Cardiac septum (tissue), 1 donor: ENCODE measurements around the gene LAMC3. TPM values are rescaled to one million over a fixed set of nuclear protein-coding genes. Genes with fewer than 3 reads are reported as not detected.
"Not testable (repeated sequence)": the region's sequence is repeated elsewhere in the genome, so short reads cannot be mapped to it uniquely, and the experiment has no call there.

Source experiments
- DNase-seq: peaks from one replicate; pipeline ENCODE4 v3.0.0-alpha.2; 2020; ENCODE audit warnings: low spot score
- intact Hi-C: fragments of 100-400 bp; cut with DNase I; formaldehyde crosslinking; loops from one replicate; pipeline ENCODE4 v1.14.0; 2022
- total RNA-seq: library from RNA; stranded (reverse); fragmentation: NEBNext Ultra II Directional; extraction: Animal tissue kit (Norgen Biotek cat#: 25700); gene quantifications from one replicate; pipeline ENCODE4 v1.2.1, GENCODE V29; 2021
- donor health status: DM: no; HTN: no; CAD: no.

Gene LAMC3
- total RNA-seq, 1 donor from 2014 or later = 0.89 TPM

GRCh38 chr9:131085370-131086122 lies 76.6 kb downstream of the LAMC3 start:
- intact Hi-C loops = no loop called here

DNA sequence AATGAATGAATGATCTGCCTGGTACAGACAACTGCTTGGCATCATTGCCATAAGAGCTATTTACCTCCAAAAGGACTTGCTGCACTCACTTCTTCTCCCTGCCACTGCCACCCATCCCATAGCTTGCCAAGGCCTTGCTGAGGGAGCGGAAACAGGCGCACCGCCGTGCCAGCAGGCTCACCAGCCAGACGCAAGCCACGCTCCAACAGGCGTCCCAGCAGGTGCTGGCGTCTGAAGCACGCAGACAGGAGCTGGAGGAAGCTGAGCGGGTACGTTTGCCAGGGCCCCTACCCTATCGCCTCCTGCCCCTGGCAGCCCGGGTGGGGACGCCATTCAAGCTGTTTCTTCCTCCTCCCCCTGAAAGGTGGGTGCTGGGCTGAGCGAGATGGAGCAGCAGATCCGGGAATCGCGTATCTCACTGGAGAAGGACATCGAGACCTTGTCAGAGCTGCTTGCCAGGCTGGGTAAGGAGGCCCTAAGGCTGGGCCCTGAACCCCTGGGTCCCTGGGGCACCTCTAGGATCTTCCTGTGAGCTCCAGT lies 78.5 kb downstream of the LAMC3 start:
- intact Hi-C loops = no loop called here

More at GRCh38 chr9:131085370-131086122, 76.6 kb downstream of the LAMC3 start:
- DNase-seq = no peak

GRCh38 chr9:131090025-131090787 lies 81.2 kb downstream of the LAMC3 start:
- intact Hi-C loops = no loop called here
- DNase-seq = no peak

More for the DNA sequence above, 78.5 kb downstream of the LAMC3 start:
- no peak for DNase-seq

DNA sequence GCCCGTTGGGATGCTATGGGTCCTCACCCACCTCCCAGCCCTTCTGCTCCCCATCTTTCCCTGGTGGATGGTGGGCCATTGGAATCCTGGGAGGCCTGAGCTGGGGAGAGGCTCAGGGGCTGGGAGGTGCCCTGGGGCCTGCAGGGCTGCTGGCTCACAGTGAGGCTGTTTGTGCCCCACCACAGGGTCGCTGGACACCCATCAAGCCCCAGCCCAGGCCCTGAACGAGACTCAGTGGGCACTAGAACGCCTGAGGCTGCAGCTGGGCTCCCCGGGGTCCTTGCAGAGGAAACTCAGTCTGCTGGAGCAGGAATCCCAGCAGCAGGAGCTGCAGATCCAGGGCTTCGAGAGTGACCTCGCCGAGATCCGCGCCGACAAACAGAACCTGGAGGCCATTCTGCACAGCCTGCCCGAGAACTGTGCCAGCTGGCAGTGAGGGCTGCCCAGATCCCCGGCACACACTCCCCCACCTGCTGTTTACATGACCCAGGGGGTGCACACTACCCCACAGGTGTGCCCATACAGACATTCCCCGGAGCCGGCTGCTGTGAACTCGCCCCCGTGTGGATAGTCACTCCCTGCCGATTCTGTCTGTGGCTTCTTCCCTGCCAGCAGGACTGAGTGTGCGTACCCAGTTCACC lies 82.5 kb downstream of the LAMC3 start:
- DNase-seq = no peak
- intact Hi-C loops = no loop called here

- intact Hi-C loops = no loop called here
- no peak for DNase-seq
These were observed 83.1 kb downstream of the LAMC3 start for GRCh38 chr9:131092030-131092429.

DNA sequence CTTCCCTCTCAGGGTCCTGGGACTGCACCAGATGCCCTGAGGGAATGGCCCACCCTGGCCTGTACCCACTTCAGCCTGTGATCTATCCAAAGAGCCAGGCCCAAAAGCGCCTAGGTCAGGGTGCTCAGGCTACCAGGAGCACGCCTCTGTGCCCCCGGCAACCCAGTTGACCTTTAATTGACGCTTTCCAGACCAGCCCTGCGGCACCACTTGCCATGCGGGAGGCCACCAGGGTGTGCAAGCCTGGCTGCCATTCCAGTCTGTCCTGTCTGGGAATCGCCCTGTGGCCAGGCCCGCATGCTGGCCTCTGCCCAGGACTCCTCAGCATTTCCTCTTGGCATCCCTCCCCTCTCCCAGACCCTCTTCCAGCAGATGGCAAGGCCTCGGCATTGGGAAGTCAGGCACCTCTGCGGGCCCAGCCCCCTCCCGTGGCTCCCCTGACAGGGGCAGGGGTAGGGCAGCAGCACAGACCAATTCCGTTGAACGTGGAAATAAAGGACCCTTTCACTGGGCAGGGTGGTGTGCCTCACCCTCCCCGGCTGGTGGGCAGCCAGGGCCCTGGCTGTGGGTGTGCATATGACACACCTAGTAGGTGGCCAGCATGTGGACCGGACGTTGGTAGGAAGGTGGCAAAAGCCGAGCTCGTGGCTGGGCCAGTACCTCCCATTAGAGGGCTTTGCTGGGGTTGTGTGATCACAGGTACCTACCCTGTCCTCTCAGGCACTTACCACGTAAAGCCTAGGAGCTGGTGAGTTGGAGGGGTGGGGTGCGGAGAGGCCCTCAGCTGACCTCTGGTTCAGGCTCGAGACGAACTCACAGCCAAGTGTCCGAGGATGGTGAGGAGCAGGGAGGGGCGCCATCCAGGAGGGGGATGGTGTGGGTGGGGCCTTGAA lies 83.8 kb downstream of the LAMC3 start:
- DNase-seq = no peak
- intact Hi-C loops = no loop called here

- DNase-seq = no peak
- intact Hi-C loops = no loop called here
These were observed 85.0 kb downstream of the LAMC3 start for GRCh38 chr9:131094015-131094414.

- no peak for DNase-seq
- intact Hi-C loops = no loop called here
These were observed 85.6 kb downstream of the LAMC3 start for GRCh38 chr9:131094622-131095021.

- intact Hi-C loops = no loop called here
These were observed 86.8 kb downstream of the LAMC3 start for GRCh38 chr9:131095666-131096268.

DNA sequence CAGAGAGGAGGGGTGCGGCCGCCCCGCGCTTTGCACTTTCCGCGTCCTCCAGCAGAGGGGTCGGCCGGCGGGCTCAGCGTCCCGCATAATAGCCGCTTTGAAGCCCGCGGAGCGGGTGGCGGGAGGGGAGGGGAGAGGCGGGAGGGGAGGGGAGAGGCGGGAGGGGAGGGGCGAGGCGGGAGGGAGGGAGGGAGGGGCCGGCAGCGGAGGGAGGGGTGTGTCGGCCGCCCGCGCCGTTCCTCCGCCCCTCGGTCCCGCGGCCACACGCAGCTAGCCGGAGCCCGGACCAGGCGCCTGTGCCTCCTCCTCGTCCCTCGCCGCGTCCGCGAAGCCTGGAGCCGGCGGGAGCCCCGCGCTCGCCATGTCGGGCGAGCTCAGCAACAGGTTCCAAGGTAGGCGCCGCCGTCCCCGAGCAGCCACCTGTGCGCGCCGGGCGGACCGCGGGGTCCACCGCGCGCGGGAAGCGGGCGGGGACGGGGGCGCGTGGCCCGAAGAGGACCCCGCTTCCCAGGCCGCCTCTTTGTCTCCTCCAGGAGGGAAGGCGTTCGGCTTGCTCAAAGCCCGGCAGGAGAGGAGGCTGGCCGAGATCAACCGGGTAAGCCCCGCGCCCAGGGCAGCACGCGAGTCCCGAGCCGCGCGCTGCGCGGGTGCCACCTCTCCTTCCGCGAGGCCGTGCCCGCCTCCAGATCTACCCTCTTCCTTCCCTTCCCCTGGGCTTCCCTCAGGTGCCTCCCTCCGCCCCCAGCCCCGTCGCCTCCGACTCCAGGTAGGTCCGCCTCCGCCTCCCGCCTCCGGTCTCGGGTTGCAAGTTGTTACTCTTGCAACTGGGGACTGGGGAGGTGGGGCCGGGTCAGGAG lies 87.5 kb downstream of the LAMC3 start, which contains the start of gene AIF1L:
AIF1L (plus strand) TSS at position 263 of the 857 bp plus-strand sequence; CDS start at position 362, 99 bp downstream.
- no peak for DNase-seq
- intact Hi-C loops = no loop called here

More at GRCh38 chr9:131095666-131096268, 86.8 kb downstream of the LAMC3 start:
- no peak for DNase-seq

DNA sequence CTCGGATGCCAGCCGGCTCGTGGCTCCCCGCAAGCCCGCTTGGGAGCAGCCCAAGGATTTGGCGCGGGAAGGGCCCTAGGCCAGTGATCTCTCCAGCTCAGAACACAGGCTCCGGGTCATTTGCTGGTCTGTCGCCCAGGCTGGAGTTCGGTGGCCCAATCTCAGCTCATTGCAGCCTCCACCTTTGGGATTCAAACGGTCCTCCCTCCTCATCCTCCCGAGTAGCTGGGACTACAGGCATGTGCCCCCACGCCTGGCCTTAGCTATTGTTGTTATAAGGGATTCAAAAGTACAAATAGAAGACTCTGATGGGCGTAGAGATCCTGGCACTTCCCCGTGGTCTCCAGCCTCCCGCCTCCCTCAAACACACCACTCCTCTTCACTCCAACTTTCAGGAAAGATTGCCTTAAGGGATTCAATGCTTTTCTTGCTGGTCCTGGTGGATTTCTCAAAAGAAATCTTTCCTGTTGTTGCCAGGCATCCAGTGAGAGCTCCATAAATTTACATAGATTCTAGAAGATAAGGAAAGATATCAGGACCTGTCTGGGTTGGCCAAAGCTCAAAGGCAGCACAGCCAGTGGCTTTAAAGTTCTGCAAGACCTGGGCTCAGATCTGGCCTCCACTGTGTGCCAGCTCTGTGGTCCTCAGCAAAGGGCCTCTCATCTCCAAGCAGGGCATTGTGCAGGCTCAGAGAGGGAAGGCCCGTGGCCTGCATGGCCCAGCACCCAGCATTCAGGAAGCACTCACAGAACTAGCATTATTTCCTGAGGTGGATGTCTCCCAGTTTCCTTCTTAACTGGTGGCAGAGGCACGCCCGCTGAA lies 88.4 kb downstream of the LAMC3 start:
- no peak for DNase-seq

DNA sequence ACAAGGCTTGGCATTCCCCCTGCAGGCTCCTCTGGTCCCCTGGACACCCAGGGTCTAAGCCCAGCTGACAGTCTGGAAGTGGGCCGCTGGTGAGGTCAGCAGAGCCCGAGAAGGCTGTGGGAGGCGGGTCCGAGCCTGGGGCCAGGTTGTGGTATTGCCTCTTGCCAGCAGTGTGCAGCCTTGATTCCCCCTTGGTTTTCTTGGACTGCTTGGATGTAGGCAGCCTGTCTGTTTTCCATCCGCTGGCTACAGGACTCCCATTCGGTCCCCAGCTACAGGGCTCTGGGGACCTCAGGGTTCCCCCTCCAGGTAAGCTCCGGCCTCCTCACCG lies 88.9 kb downstream of the LAMC3 start:
- no peak for DNase-seq
- intact Hi-C loops = no loop called here

More for the DNA sequence above, 88.4 kb downstream of the LAMC3 start:
- intact Hi-C loops = no loop called here

DNA sequence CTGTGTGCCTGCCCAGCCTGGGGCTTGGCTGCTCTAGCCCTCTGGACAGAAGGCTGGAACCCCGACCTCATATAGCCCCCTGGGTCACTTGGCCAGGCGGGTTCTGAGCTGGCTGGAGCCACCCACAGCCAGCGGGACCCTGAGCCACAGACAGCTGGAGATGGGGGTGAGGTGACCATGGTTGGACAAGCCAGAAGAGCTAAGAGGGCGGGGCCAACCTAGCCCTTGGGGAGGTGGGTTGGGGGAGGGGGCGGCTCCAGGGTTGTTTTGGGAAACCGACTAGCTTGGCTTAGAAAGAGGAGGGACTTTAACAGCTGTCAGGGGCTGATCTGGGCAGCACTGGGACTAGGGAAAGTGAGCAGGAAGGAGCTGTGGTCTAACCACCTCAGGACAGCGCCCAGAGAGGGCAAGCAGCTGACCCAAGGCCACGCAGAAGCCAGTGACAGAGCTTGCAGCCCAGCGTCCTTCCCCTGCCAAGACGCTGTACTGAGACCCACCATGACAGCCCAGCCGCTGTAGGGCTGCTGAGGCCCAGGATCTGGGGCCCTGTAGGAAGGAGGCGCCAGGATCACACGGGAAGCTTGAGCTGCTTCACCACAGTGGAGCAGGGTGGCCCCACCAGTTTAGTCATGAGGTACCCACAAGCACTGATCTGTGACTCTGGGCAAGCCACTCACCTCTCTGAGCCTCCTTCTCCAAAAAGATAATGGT lies 89.6 kb downstream of the LAMC3 start:
- intact Hi-C loops = no loop called here
- DNase-seq = no peak

GRCh38 chr9:131099102-131099606 lies 90.2 kb downstream of the LAMC3 start:
- intact Hi-C loops = no loop called here
- no peak for DNase-seq

- DNase-seq, intact Hi-C loops: not testable (repeated sequence)
These were observed 90.9 kb downstream of the LAMC3 start for GRCh38 chr9:131099845-131100244.

DNA sequence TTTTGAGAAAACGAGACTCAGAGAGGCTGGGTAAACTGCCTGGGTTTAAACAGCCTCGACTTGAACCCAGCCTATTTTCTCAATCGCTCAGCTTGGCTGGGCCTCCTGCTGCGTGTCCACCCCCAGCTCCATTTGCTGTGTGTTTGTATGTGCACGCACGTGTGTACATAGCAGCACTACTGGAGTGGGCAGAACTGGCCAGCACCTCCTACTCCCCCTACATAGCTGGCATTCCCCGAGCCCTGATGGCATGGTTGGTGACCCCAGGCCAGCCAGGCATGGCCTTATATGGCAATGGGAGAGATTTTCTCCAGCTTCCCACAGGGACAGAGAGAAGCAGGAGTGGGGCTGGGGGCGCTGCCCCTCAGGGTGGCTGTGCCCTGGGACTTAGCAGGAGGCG lies 91.5 kb downstream of the LAMC3 start:
- intact Hi-C loops = no loop called here
- no peak for DNase-seq
